Right lobe of liver (tissue), 6 donors: ENCODE results near the gene ZNF253. TPM values are rescaled to one million over a fixed set of nuclear protein-coding genes. Genes with fewer than 3 reads are reported as not detected.

Experiments
- ATAC-seq, 4 donors: fragments of 200-7000 bp; cut with Tn5 transposase; one replicate each; pipeline ENCODE4 v1.9.1; 2020; ENCODE audit warnings: mild to moderate bottlenecking in 4 of 4, moderate library complexity in 4 of 4
- DNase-seq, 3 donors: peaks; one replicate each; pipeline ENCODE4 v3.0.0-alpha.2; 2020
- H3K27ac ChIP-seq, 3 donors: fragments of 200-600 bp; one replicate each; pipeline ENCODE4 v1.8.0; 2022
- H3K27me3 ChIP-seq, 2 donors: fragments of 200-600 bp; one replicate each; pipeline ENCODE4 v1.8.0; 2022
- H3K36me3 ChIP-seq, 4 donors: fragments of 200-600 bp; sonication (generic) in 1 of 4; one replicate each; pipeline versions ENCODE4 v1.5.1 to v1.8.0; 2017 to 2022; ENCODE audit warnings: control low read depth in 1 of 4
- H3K4me1 ChIP-seq, 4 donors: fragments of 200-600 bp; sonication (generic) in 1 of 4; one replicate each; pipeline versions ENCODE4 v1.5.1 to v1.8.0; 2017 to 2022; ENCODE audit warnings: control low read depth in 1 of 4
- H3K4me3 ChIP-seq, 3 donors: fragments of 200-600 bp; one replicate each; pipeline ENCODE4 v1.8.0; 2022
- H3K9me3 ChIP-seq, 4 donors: fragments of 200-600 bp; sonication (generic) in 1 of 4; one replicate each; pipeline versions ENCODE4 v1.5.1 to v1.8.0; 2017 to 2022; ENCODE audit warnings: control low read depth in 1 of 4
- POLR2A ChIP-seq: fragments of 450-650 bp; IDR thresholded peaks from one replicate; pipeline ENCODE4 v1.6.1; 2017; ENCODE audit warnings: antibody characterized with exemption, mild to moderate bottlenecking
- WGBS: methylation state at CpG from one replicate; pipeline ENCODE4 v1.1.6; 2018; ENCODE audit warnings: low coverage, low lambda C conversion rate; ENCODE audit not compliant: insufficient coverage; ENCODE audit errors: missing lambda C conversion rate; 5-methylcytosine and 5-hydroxymethylcytosine counted together
- intact Hi-C, 2 donors: fragments of 100-400 bp; cut with DNase I; formaldehyde crosslinking; loops; one replicate each; pipeline versions ENCODE4 v1.11.2 to v1.14.1; 2022
- total RNA-seq, 6 experiments: library from RNA; depleted of rRNA in 2 of 6; stranded (reverse); fragments of >200 nt in 2 of 6; fragmentation: NEBNext Ultra II Directional in 3 of 6; extraction: Animal tissue kit (Norgen Biotek cat#: 25700) in 3 of 6; gene quantifications; one replicate each; pipeline versions ENCODE4 v1.1.0 to v1.2.4, GENCODE V29; 2016 to 2023
- TF ChIP-seq, protein P1 (sequence below), 4 donors: fragments of 200-600 bp in 3 of 4; fragments of 450-650 bp in 1 of 4; IDR thresholded peaks; one replicate each; pipeline versions ENCODE4 v1.5.1 to v1.8.0; 2016 to 2022; ENCODE audit warnings: antibody characterized with exemption in 4 of 4, mild to moderate bottlenecking in 2 of 4
- donor health status: DM: no; HTN: yes; CAD: no.
- donor health status: DM: no; HTN: no; CAD: no.
- donor health status: DM: no; HTN: no; CAD: no.
- donor health status: DM: no; HTN: yes; CAD: no.
- donor health status: DM: no; HTN: yes; CAD: no.

Gene ZNF253
- total RNA-seq, 6 experiments from 2014 or later, result 3.6 to 6.7 (median 4.4) TPM

DNA sequence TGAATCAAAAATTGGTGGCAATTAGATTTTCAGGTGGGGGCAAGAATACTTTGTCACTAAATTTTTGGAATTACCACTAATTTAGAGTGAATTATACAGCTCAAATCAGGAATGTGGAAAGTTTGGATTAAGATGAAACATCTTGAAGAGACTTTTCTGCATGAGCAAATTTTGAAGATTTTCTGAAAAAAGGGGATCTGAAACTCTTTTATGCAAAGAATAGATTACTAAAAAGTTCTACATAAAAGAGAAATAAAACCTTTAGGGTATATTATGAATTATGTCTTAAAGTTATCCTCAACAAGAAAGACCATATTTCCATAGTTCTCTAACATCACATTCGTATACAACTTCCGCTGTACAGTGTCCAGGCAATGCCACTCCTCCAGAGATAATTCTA, 71.7 kb downstream of the ZNF253 start:
- ATAC-seq, result no peak
- Histone ChIP-seq H3K9me3 (peaks cover 0 to 15% (median 0%) of the 10 kb centered on the region in 4 donors), H3K27me3 (no peaks in the 10 kb centered on the region), H3K4me3 (no peak overlapping the region), H3K27ac (no peak overlapping the region), H3K4me1 (no peaks in the 10 kb centered on the region), H3K36me3 (no peaks in the 10 kb centered on the region)
- TF ChIP-seq POLR2A, result no peak
- TF ChIP-seq, protein P1, sequence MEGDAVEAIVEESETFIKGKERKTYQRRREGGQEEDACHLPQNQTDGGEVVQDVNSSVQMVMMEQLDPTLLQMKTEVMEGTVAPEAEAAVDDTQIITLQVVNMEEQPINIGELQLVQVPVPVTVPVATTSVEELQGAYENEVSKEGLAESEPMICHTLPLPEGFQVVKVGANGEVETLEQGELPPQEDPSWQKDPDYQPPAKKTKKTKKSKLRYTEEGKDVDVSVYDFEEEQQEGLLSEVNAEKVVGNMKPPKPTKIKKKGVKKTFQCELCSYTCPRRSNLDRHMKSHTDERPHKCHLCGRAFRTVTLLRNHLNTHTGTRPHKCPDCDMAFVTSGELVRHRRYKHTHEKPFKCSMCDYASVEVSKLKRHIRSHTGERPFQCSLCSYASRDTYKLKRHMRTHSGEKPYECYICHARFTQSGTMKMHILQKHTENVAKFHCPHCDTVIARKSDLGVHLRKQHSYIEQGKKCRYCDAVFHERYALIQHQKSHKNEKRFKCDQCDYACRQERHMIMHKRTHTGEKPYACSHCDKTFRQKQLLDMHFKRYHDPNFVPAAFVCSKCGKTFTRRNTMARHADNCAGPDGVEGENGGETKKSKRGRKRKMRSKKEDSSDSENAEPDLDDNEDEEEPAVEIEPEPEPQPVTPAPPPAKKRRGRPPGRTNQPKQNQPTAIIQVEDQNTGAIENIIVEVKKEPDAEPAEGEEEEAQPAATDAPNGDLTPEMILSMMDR (IDR thresholded peaks at IDR 0.05), result no peak
- 80% methylated on average over 2 of the region's 2 CpGs for WGBS
- DNase-seq, result no peak
- intact Hi-C loops, result no loop called here

DNA sequence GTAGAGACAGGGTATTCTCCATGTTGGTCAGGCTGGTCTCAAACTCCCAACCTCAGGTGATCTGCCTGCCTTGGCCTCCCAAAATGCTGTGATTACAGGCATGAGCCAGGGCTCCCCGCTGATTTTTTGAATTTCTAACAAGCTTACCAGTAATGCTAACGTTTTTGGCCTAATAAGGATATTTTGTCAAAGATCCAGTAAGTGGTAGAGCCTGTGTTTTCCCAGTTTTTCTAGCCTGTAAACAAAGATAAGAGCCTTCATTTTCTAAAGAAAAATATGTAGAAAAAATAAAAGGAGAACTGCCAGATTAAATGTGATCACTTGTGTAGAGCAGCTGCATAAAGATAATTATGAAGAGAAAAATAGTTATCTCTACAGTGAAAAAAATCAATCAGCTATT, 72.8 kb downstream of the ZNF253 start:
- H3K27ac ChIP-seq, result no peak overlapping the region
- TF ChIP-seq POLR2A, result no peak
- TF ChIP-seq, protein P1 (IDR thresholded peaks at IDR 0.05), result no peak
- H3K4me1 ChIP-seq, result no peaks in the 10 kb centered on the region
- no peak for DNase-seq
- H3K4me3 ChIP-seq, result no peak overlapping the region
- no peak for ATAC-seq
- intact Hi-C loops, result no loop called here
- H3K9me3 ChIP-seq, result peaks cover 0 to 10% (median 0%) of the 10 kb centered on the region in 4 donors
- WGBS, result 19% methylated on average over 2 of the region's 2 CpGs
- H3K27me3 ChIP-seq, result no peaks in the 10 kb centered on the region
- no peaks in the 10 kb centered on the region for H3K36me3 ChIP-seq

DNA sequence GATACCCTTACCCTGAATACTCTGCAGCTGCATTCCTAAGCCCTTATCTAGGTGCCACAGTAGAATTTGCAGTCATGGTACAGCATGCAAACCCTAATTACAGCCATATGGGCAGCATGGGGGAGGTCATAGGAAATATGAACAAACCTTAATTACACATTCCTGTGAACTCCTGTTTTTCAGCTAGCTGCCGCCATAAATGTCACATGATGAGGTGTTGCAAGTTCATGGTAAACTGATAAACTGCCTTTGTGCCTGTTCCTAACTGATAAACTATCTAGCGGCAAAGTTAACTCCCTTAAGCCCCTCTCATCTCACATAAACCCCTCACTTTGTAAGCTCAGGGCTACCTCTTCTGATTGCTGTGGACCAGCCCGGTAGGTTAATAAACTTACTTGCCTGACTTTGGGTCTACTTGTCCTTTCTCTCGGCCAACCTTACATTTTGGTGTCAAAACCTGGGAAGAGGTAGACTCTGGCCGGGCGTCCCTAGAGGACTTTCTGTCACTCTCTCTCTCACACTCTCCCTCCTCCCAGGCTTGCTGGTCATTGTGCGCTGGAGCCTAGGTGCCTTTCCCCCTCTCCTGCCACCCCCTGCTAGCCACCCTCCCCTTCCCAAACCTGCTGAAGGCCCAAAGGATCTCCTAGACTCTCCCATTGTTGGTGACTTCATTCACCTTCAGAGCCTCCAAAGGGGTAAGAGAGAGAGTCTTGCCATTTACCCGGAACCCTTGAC, 78.3 kb downstream of the ZNF253 start:
- no peak overlapping the region for H3K27ac ChIP-seq
- H3K4me3 ChIP-seq, result no peak overlapping the region
- DNase-seq, result no peak
- WGBS, result 55% methylated on average over 5 of the region's 8 CpGs
- no peaks in the 10 kb centered on the region for H3K27me3 ChIP-seq
- TF ChIP-seq, protein P1 (IDR thresholded peaks at IDR 0.05), result no peak
- TF ChIP-seq POLR2A, result no peak
- H3K9me3 ChIP-seq, result no peaks in the 10 kb centered on the region
- H3K36me3 ChIP-seq, result no peaks in the 10 kb centered on the region
- no peaks in the 10 kb centered on the region for H3K4me1 ChIP-seq
- intact Hi-C loops, result no loop called here
- no peak for ATAC-seq

Other genes with a start within 250 kb of the ZNF253 start
- under 1 TPM in 1 of 6 experiments, not detected in 5; 0.87 TPM for gene PBX4, start 247.2 kb upstream of the ZNF253 start, total RNA-seq
- 1 to 10 TPM; 1.7 to 2.7 (median 2.2) TPM for gene LPAR2, start 237.7 kb upstream of the ZNF253 start, total RNA-seq
- 1 to 10 TPM; 3.5 to 8.0 (median 4.4) TPM for gene GMIP, start 222.2 kb upstream of the ZNF253 start, total RNA-seq
- gene ATP13A1, start 202.2 kb upstream of the ZNF253 start, total RNA-seq, result 100 to 1,000 TPM in 1 of 6 experiments, 10 to 100 TPM in 5; 26.3 to 159 (median 28.0) TPM
- gene ZNF101, start 197.0 kb upstream of the ZNF253 start, total RNA-seq, result 1 to 10 TPM; 1.7 to 5.1 (median 3.0) TPM
- gene ZNF14, start 132.8 kb upstream of the ZNF253 start, total RNA-seq, result under 1 TPM; 0.25 to 0.67 (median 0.41) TPM
- 1 to 10 TPM; 2.2 to 8.6 (median 3.2) TPM for gene ZNF506, start 44.1 kb upstream of the ZNF253 start, total RNA-seq
- gene ZNF93, start 35.1 kb downstream of the ZNF253 start, total RNA-seq, result 1 to 10 TPM in 2 of 6 experiments, under 1 TPM in 4; 0.35 to 1.6 (median 0.81) TPM
- gene ZNF682, start 173.6 kb downstream of the ZNF253 start, total RNA-seq, result 1 to 10 TPM in 5 of 6 experiments, under 1 TPM in 1; 1.00 to 3.3 (median 2.5) TPM
- gene ZNF90, start 212.1 kb downstream of the ZNF253 start, total RNA-seq, result under 1 TPM; 0.18 to 0.54 (median 0.24) TPM